HuH-7 (cell line): Measurements from ENCODE around the gene NTSR1.

Source experiments
- DNase-seq: peaks from one replicate; pipeline ENCODE4 v3.0.0; 2011; ENCODE audit warnings: low spot score

The NTSR1 gene

GRCh38 chr20:62708591-62709536 is at the start of gene NTSR1:
Gene NTSR1, plus strand, starts transcription at chr20:62708836. Its CDS starts 372 bp downstream, at chr20:62709208.
- DNase-seq = no peak

- DNase-seq = no peak
Observed at GRCh38 chr20:62659488-62660239, 49.0 kb upstream of the NTSR1 start.

GRCh38 chr20:62660240-62660615 is 48.4 kb upstream of the NTSR1 start:
- DNase-seq = no peak

GRCh38 chr20:62660768-62661167 is 47.9 kb upstream of the NTSR1 start:
- DNase-seq = no peak

- DNase-seq = no peak
Observed at GRCh38 chr20:62661647-62662046, 47.0 kb upstream of the NTSR1 start.

- no peak for DNase-seq
Observed at GRCh38 chr20:62662422-62662821, 46.2 kb upstream of the NTSR1 start.

- no peak for DNase-seq
Observed at GRCh38 chr20:62663145-62664018, 45.3 kb upstream of the NTSR1 start.

- no peak for DNase-seq
Observed at GRCh38 chr20:62664019-62664971, 44.3 kb upstream of the NTSR1 start.

GRCh38 chr20:62665153-62665754 is 43.4 kb upstream of the NTSR1 start:
- no peak for DNase-seq

GRCh38 chr20:62665826-62666735 is 42.6 kb upstream of the NTSR1 start:
- DNase-seq = no peak

GRCh38 chr20:62666736-62667529 is 41.7 kb upstream of the NTSR1 start:
- DNase-seq = no peak

GRCh38 chr20:62667530-62668440 is 40.9 kb upstream of the NTSR1 start:
- DNase-seq = no peak

GRCh38 chr20:62668441-62669027 is 40.1 kb upstream of the NTSR1 start:
- peak; percentile 99 for DNase-seq

GRCh38 chr20:62669249-62669648 is 39.4 kb upstream of the NTSR1 start:
- DNase-seq = no peak

- no peak for DNase-seq
Observed at GRCh38 chr20:62670156-62670555, 38.5 kb upstream of the NTSR1 start.

- no peak for DNase-seq
Observed at GRCh38 chr20:62670998-62671397, 37.6 kb upstream of the NTSR1 start.

GRCh38 chr20:62671765-62672164 is 36.9 kb upstream of the NTSR1 start:
- no peak for DNase-seq
